Prostate gland (tissue), 2 donors: ENCODE measurements around the gene GYS1. TPM values are rescaled to one million over a fixed set of nuclear protein-coding genes. Genes with fewer than 3 reads are reported as not detected.

Experiments used
- DNase-seq: peaks from one replicate; pipeline ENCODE4 v3.0.0-alpha.2; 2019; ENCODE audit warnings: low spot score
- H3K27ac ChIP-seq, 2 donors: fragments of 200-600 bp; sonication (generic); 2 replicates each; pipeline ENCODE4 v1.5.1; 2017 to 2019
- H3K27me3 ChIP-seq: fragments of 200-600 bp; sonication (generic); replicated peaks from 2 replicates; pipeline ENCODE4 v1.5.1; 2019; ENCODE audit not compliant: insufficient read depth
- H3K36me3 ChIP-seq, 2 donors: fragments of 200-600 bp; sonication (generic); 1 replicate in 1 of 2; 2 replicates in 1 of 2; pipeline versions ENCODE4 v1.5.1 to v1.8.1; 2017 to 2019
- H3K4me1 ChIP-seq: fragments of 200-600 bp; sonication (generic); replicated peaks from 2 replicates; pipeline ENCODE4 v1.5.1; 2019
- H3K4me3 ChIP-seq, 2 donors: fragments of 200-600 bp; sonication (generic); 2 replicates each; pipeline ENCODE4 v1.5.1; 2017 to 2019
- H3K9me3 ChIP-seq: fragments of 200-600 bp; sonication (generic); 2 replicates; pipeline ENCODE4 v1.5.1; 2017
- CTCF ChIP-seq, 4 experiments: fragments of 200-600 bp in 2 of 4; fragments of 450-650 bp in 2 of 4; sonication (generic) in 2 of 4; IDR thresholded peaks; 1 replicate in 3 of 4; 2 replicates in 1 of 4; pipeline ENCODE4 v1.5.1; 2016 to 2019; ENCODE audit warnings: antibody characterized with exemption in 4 of 4, mild to moderate bottlenecking in 2 of 4, moderate library complexity in 2 of 4
- POLR2A ChIP-seq: fragments of 450-650 bp; IDR thresholded peaks from one replicate; pipeline ENCODE4 v1.6.1; 2016; ENCODE audit warnings: antibody characterized with exemption, mild to moderate bottlenecking
- POLR2AphosphoS5 ChIP-seq: sonication (generic); formaldehyde crosslinking; IDR thresholded peaks from one replicate; pipeline ENCODE4 v1.6.1; 2017; ENCODE audit warnings: antibody characterized with exemption
- WGBS: methylation state at CpG from one replicate; pipeline ENCODE4 v1.1.5; 2018; 5-methylcytosine and 5-hydroxymethylcytosine counted together
- intact Hi-C: fragments of 100-400 bp; cut with DNase I; formaldehyde crosslinking; loops from one replicate; pipeline ENCODE4 v1.14.2; 2022
- total RNA-seq, 2 donors: library from RNA; depleted of rRNA; stranded (reverse); fragments of >200 nt; gene quantifications; one replicate each; pipeline ENCODE4 v1.1.0, GENCODE V29; 2016

The GYS1 gene
- total RNA-seq, 2 donors from 2014 or later = 47.3 to 52.0 TPM

GRCh38 chr19:48968179-48968661 is 24.9 kb downstream of the GYS1 start:
- Histone ChIP-seq H3K27me3 (no peaks in the 10 kb centered on the region), H3K27ac (peak overlapping the region in 1 of 2 donors; percentile 12), H3K4me1 (peaks cover 7% of the 10 kb centered on the region), H3K36me3 (peaks cover 0 to 5% of the 10 kb centered on the region in 2 donors), H3K9me3 (no peaks in the 10 kb centered on the region), H3K4me3 (no peak overlapping the region)
- 58% methylated on average over 4 of the region's 4 CpGs for WGBS
- TF ChIP-seq POLR2A (no peak), POLR2AphosphoS5 (no peak), CTCF (IDR thresholded peaks at IDR 0.05) (no peak)
- DNase-seq = no peak
- intact Hi-C loops = loop anchor here (10.0 kb wide), 1 partner anchor 323 kb away; the partner anchor contains the start of gene CA11

GRCh38 chr19:48967346-48968178 is 25.5 kb downstream of the GYS1 start:
- TF ChIP-seq CTCF (IDR thresholded peaks at IDR 0.05) (no peak), POLR2A (no peak), POLR2AphosphoS5 (no peak)
- Histone ChIP-seq H3K4me3 (no peak overlapping the region), H3K27ac (peak overlapping the region in 1 of 2 donors; percentile 93), H3K4me1 (peaks cover 7% of the 10 kb centered on the region), H3K36me3 (peaks cover 0 to 5% of the 10 kb centered on the region in 2 donors), H3K9me3 (no peaks in the 10 kb centered on the region), H3K27me3 (no peaks in the 10 kb centered on the region)
- no peak for DNase-seq
- WGBS = 75% methylated on average over 14 of the region's 14 CpGs
- intact Hi-C loops = loop anchor here (10.0 kb wide), 1 partner anchor 323 kb away; the partner anchor contains the start of gene CA11

DNA sequence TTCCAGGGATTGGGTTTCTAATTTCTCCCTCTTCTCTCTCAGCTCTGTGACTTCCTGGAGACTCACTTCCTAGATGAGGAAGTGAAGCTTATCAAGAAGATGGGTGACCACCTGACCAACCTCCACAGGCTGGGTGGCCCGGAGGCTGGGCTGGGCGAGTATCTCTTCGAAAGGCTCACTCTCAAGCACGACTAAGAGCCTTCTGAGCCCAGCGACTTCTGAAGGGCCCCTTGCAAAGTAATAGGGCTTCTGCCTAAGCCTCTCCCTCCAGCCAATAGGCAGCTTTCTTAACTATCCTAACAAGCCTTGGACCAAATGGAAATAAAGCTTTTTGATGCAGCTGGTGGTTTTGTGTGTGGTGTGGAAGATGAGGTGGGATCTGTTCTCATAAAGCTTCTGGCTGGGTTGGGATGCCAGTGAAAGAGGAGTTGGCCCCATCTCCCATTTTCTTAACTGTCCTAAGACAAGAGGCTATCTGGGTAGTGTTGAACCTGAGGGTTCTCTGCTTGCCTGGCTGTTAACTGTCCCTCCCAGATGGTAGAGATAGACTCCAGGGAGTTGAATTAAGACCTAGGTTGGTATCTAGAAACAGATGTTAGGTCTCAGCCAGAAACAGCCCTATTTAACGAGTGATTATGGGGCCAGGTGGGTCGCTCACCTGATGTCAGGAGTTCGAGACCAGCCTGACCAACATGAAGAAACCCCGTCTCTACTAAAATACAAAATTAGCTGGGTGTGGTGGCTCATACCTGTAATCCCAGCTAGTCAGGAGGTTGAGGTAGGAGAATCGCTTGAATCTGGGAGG is 26.4 kb downstream of the GYS1 start:
- intact Hi-C loops = loop anchor here (10.0 kb wide), 1 partner anchor 322 kb away; the partner anchor contains the start of gene CA11
- Histone ChIP-seq H3K4me1 (peaks cover 7% of the 10 kb centered on the region), H3K4me3 (peak overlapping the region; percentile 69 to 86), H3K27me3 (no peaks in the 10 kb centered on the region), H3K27ac (peak overlapping the region; percentile 93 to 95), H3K9me3 (no peaks in the 10 kb centered on the region), H3K36me3 (peaks cover 0 to 5% of the 10 kb centered on the region in 2 donors)
- 85% methylated on average over 10 of the region's 10 CpGs for WGBS
- no peak for DNase-seq
- no peak for TF ChIP-seq CTCF (IDR thresholded peaks at IDR 0.05)
- no peak for TF ChIP-seq POLR2AphosphoS5
- no peak for TF ChIP-seq POLR2A

- intact Hi-C loops = loop anchor here (2.0 to 10.0 kb wide), 2 partner anchors 93 to 321 kb away; partner anchors contain the start of genes CA11 and PPP1R15A
These were observed 27.1 kb downstream of the GYS1 start for GRCh38 chr19:48965806-48966540.

More at GRCh38 chr19:48965806-48966540, 27.1 kb downstream of the GYS1 start:
- Histone ChIP-seq H3K27ac (peak overlapping the region; percentile 93 to 95), H3K36me3 (peaks cover 0 to 5% of the 10 kb centered on the region in 2 donors), H3K4me1 (peaks cover 7% of the 10 kb centered on the region), H3K27me3 (no peaks in the 10 kb centered on the region), H3K9me3 (no peaks in the 10 kb centered on the region), H3K4me3 (peak overlapping the region; percentile 69 to 86)
- peak; percentile 91 for DNase-seq
- 11% methylated on average over 35 of the region's 36 CpGs for WGBS
- TF ChIP-seq CTCF (IDR thresholded peaks at IDR 0.05) (no peak), POLR2AphosphoS5 (peak; percentile 85), POLR2A (no peak)
